HG03354 (cell line): Measurements from ENCODE around the gene RIMBP2.

Source experiments
- ATAC-seq: cut with Tn5 transposase; IDR thresholded peaks from one replicate; pipeline ENCODE4 v1.9.1; 2021; ENCODE audit warnings: mild to moderate bottlenecking; ENCODE audit not compliant: unreplicated experiment, poor library complexity, severe bottlenecking

Gene RIMBP2

GRCh38 chr12:130441771-130442760, 274.0 kb downstream of the RIMBP2 start:
- no peak for ATAC-seq

GRCh38 chr12:130440411-130441080, 275.6 kb downstream of the RIMBP2 start:
- ATAC-seq = no peak

GRCh38 chr12:130439250-130439649, 276.8 kb downstream of the RIMBP2 start:
- no peak for ATAC-seq

- no peak for ATAC-seq
These were observed 277.4 kb downstream of the RIMBP2 start for GRCh38 chr12:130438711-130439110.

- ATAC-seq = no peak
These were observed 277.9 kb downstream of the RIMBP2 start for GRCh38 chr12:130438243-130438620.

GRCh38 chr12:130437555-130438242, 278.4 kb downstream of the RIMBP2 start:
- ATAC-seq = no peak

GRCh38 chr12:130436741-130437501, 279.2 kb downstream of the RIMBP2 start:
- no peak for ATAC-seq

GRCh38 chr12:130435826-130436225, 280.3 kb downstream of the RIMBP2 start:
- ATAC-seq = no peak

- ATAC-seq = no peak
These were observed 280.8 kb downstream of the RIMBP2 start for GRCh38 chr12:130435331-130435730.

GRCh38 chr12:130434560-130434959, 281.5 kb downstream of the RIMBP2 start:
- no peak for ATAC-seq

- no peak for ATAC-seq
These were observed 282.3 kb downstream of the RIMBP2 start for GRCh38 chr12:130433834-130434233.

- no peak for ATAC-seq
These were observed 282.7 kb downstream of the RIMBP2 start for GRCh38 chr12:130433411-130433810.

GRCh38 chr12:130431176-130431575, 284.9 kb downstream of the RIMBP2 start:
- no peak for ATAC-seq

GRCh38 chr12:130429656-130430505, 286.2 kb downstream of the RIMBP2 start:
- ATAC-seq = no peak

- ATAC-seq = no peak
These were observed 288.0 kb downstream of the RIMBP2 start for GRCh38 chr12:130428116-130428515.

- no peak for ATAC-seq
These were observed 288.7 kb downstream of the RIMBP2 start for GRCh38 chr12:130427381-130427887.

GRCh38 chr12:130425698-130426245, 290.3 kb downstream of the RIMBP2 start:
- ATAC-seq = no peak
